Measurements from ENCODE around the gene CEMIP. TPM values are rescaled to one million over a fixed set of nuclear protein-coding genes. Genes with fewer than 3 reads are reported as not detected.

Gene CEMIP
- total RNA-seq, 3 donors from 2014 or later, result under 0.01 to 0.66 (median 0.59) TPM

DNA sequence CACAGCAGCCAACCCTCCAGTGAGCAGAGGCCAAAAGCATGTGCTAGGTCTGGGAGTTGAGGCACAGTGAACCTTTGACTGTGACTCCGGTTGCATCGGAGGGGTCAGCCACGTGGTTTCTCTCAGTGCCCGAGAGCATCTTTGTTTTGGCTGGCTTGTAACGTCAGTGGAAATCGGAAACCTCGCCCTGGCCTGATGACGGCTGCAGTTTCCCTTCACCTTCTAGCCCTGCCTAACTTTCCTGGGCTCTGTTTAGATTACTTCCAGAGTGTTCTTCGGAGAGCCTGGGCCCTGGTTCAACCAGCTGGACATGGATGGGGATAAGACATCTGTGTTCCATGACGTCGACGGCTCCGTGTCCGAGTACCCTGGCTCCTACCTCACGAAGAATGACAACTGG is 153.8 kb downstream of the CEMIP start:
- TF ChIP-seq POLR2A (IDR thresholded peaks at IDR 0.05) (no peak), POLR2AphosphoS5 (IDR thresholded peaks at IDR 0.05) (no peak)
- TF ChIP-seq, protein P1, sequence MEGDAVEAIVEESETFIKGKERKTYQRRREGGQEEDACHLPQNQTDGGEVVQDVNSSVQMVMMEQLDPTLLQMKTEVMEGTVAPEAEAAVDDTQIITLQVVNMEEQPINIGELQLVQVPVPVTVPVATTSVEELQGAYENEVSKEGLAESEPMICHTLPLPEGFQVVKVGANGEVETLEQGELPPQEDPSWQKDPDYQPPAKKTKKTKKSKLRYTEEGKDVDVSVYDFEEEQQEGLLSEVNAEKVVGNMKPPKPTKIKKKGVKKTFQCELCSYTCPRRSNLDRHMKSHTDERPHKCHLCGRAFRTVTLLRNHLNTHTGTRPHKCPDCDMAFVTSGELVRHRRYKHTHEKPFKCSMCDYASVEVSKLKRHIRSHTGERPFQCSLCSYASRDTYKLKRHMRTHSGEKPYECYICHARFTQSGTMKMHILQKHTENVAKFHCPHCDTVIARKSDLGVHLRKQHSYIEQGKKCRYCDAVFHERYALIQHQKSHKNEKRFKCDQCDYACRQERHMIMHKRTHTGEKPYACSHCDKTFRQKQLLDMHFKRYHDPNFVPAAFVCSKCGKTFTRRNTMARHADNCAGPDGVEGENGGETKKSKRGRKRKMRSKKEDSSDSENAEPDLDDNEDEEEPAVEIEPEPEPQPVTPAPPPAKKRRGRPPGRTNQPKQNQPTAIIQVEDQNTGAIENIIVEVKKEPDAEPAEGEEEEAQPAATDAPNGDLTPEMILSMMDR (IDR thresholded peaks at IDR 0.05), result no peak
- Histone ChIP-seq H3K27me3 (no peaks in the 10 kb centered on the region), H3K4me3 (no peak overlapping the region), H3K4me1 (no peaks in the 10 kb centered on the region), H3K27ac (no peak overlapping the region), H3K9me3 (no peaks in the 10 kb centered on the region), H3K36me3 (no peaks in the 10 kb centered on the region)
- DNase-seq (ENCODE audit: low spot score in 2 of 2), result no peak
- intact Hi-C loops (cut with DNase I; ENCODE audit: low total_unique reads), result no loop called here

DNA sequence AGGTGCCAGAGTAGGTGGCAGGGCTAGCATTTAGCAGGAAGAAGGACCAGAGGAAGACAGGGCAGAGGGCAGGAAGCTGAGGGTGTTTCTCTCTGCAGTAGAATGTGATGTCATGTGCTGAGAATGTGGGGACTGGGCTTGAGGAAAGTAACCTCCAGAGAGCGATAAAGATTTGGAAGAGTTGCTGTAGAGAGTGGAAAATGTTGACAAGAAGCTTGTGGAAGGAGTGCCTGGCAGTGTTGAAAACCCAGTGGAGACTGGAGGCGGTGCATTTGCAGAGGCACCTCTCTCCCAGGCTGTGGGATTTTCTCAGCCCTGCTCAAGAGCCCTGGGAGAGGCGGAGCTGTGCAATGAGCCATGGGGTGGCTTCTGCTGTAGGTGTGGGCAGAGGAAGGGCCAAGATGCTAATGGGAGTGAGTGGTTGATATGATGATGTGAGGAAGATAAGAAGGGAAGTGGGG is 155.6 kb downstream of the CEMIP start:
- no peak overlapping the region for H3K27ac ChIP-seq
- no peak for TF ChIP-seq POLR2A (IDR thresholded peaks at IDR 0.05)
- TF ChIP-seq, protein P1 (IDR thresholded peaks at IDR 0.05), result no peak
- TF ChIP-seq POLR2AphosphoS5 (IDR thresholded peaks at IDR 0.05), result no peak
- intact Hi-C loops (cut with DNase I; ENCODE audit: low total_unique reads), result no loop called here

DNA sequence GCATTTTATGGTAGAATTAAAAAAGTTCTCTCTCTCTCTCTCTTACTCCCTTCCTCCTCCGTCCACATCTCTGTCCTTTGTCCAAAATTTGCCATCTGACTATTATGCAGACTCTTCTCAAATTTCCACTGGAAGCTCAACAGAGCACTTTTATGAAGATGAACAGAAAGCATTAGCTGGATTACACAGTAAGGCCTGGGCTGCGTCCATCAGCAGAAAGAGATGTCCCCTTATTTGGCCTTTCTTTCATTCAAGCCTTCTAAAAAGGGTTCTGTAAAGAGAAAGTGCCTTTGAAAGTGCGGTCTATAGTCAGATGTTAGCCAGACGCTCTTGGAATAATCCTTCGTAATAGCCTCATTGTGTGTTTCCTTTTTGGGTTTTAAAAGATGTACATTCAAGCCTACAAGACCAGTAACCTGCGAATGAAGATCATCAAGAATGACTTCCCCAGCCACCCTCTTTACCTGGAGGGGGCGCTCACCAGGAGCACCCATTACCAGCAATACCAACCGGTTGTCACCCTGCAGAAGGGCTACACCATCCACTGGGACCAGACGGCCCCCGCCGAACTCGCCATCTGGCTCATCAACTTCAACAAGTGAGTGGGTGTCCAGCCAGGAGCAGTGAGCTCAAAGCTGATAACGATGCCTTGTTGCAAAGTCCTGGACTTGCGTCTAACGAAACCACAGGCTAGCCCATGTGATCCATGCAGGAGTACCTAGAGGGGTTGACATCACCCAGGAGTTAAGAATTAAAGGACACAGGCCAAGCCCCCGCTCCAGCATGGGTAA is 157.3 kb downstream of the CEMIP start:
- no peak overlapping the region for H3K27ac ChIP-seq
- H3K36me3 ChIP-seq, result no peaks in the 10 kb centered on the region
- no peaks in the 10 kb centered on the region for H3K9me3 ChIP-seq
- no peak for DNase-seq (ENCODE audit: low spot score in 2 of 2)
- no peaks in the 10 kb centered on the region for H3K27me3 ChIP-seq
- TF ChIP-seq, protein P1 (IDR thresholded peaks at IDR 0.05), result no peak
- TF ChIP-seq POLR2A (IDR thresholded peaks at IDR 0.05) (no peak), POLR2AphosphoS5 (IDR thresholded peaks at IDR 0.05) (no peak)
- no peak overlapping the region for H3K4me3 ChIP-seq
- intact Hi-C loops (cut with DNase I; ENCODE audit: low total_unique reads), result no loop called here
- H3K4me1 ChIP-seq, result no peaks in the 10 kb centered on the region

More for the DNA sequence above, 155.6 kb downstream of the CEMIP start:
- Histone ChIP-seq H3K36me3 (no peaks in the 10 kb centered on the region), H3K4me1 (no peaks in the 10 kb centered on the region), H3K27me3 (no peaks in the 10 kb centered on the region), H3K4me3 (no peak overlapping the region), H3K9me3 (no peaks in the 10 kb centered on the region)
- no peak for DNase-seq (ENCODE audit: low spot score in 2 of 2)

DNA sequence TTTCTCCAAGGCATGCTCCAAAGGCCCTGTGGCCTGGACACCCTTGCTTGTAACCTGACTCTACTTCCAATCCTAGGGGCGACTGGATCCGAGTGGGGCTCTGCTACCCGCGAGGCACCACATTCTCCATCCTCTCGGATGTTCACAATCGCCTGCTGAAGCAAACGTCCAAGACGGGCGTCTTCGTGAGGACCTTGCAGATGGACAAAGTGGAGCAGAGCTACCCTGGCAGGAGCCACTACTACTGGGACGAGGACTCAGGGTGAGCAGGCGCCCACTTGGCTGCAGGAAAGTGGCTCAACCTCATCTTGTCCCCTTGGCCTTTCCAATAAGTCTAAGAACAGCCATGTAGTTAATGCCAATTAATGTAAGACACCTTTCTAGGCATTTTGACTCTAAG is 158.5 kb downstream of the CEMIP start:
- H3K4me3 ChIP-seq, result no peak overlapping the region
- no peaks in the 10 kb centered on the region for H3K36me3 ChIP-seq
- no peaks in the 10 kb centered on the region for H3K9me3 ChIP-seq
- no peaks in the 10 kb centered on the region for H3K4me1 ChIP-seq
- no peak for TF ChIP-seq POLR2AphosphoS5 (IDR thresholded peaks at IDR 0.05)
- TF ChIP-seq, protein P1 (IDR thresholded peaks at IDR 0.05), result no peak
- no peak for TF ChIP-seq POLR2A (IDR thresholded peaks at IDR 0.05)
- DNase-seq (ENCODE audit: low spot score in 2 of 2), result no peak
- H3K27me3 ChIP-seq, result no peaks in the 10 kb centered on the region
- no peak overlapping the region for H3K27ac ChIP-seq
- intact Hi-C loops (cut with DNase I; ENCODE audit: low total_unique reads), result no loop called here

DNA sequence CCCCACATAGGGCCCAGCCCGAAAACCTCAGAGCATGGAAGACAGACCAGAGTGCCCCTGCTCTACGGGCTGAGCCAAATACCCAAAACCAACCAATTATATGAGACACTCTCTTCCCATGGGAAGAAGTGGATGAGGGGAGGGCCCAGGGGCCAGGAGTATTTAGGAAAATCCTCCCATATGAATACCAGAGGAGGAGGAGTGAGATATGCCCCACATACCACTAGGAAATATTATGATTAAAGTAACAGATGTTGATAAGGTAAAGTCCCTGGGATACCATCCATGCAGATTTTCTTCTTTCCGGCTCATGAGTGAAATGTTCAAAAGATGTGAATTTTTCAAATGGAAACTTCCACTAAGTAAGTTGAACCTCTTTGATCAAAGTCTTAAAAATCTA is 160.0 kb downstream of the CEMIP start:
- DNase-seq (ENCODE audit: low spot score in 2 of 2), result no peak
- H3K36me3 ChIP-seq, result no peaks in the 10 kb centered on the region
- intact Hi-C loops (cut with DNase I; ENCODE audit: low total_unique reads), result no loop called here
- H3K4me3 ChIP-seq, result no peak overlapping the region
- H3K9me3 ChIP-seq, result no peaks in the 10 kb centered on the region
- peaks cover 0 to 3% of the 10 kb centered on the region in 2 donors for H3K4me1 ChIP-seq
- no peak overlapping the region for H3K27ac ChIP-seq
- TF ChIP-seq, protein P1 (IDR thresholded peaks at IDR 0.05), result no peak
- TF ChIP-seq POLR2AphosphoS5 (IDR thresholded peaks at IDR 0.05) (no peak), POLR2A (IDR thresholded peaks at IDR 0.05) (no peak)
- H3K27me3 ChIP-seq, result no peaks in the 10 kb centered on the region

Measured in breast epithelium (tissue), 4 donors.